ENCODE results near the gene LSG1.
"Not testable (repeated sequence)": the region's sequence is repeated elsewhere in the genome, so short reads cannot be mapped to it uniquely, and the experiment has no call there.

The LSG1 gene

DNA sequence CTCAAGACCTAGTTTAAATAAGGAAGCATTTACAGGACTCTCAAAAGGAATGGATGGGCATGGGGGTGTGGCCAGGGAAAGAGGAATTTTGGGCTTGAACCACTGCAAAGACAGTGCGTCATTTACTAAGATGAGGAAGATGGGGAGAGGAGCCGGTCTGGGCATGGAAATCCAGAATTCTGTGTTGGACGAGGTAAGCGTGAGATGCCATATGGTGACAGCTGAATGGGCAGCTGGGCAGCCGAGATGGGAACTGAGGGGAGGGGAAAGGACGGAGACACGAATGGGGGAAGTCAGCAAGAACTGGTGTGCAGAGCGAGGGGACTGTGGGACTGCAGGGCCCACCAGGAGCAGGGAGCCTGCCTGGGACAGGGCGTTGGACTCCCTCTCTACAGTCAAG lies 63.0 kb downstream of the LSG1 start:
- Histone ChIP-seq H3K4me3 (no peak overlapping the region), H3K9me3 (no peaks in the 10 kb centered on the region), H3K27ac (no peak overlapping the region), H3K36me3 (peaks cover 0 to 6% (median 0%) of the 10 kb centered on the region in 3 donors), H3K4me1 (no peaks in the 10 kb centered on the region), H3K27me3 (no peaks in the 10 kb centered on the region)
- intact Hi-C loops (cut with DNase I; ENCODE audit: low total_unique reads), result loop anchor here (10.0 kb wide), 1 partner anchor 274 kb away; no protein-coding TSS in a partner anchor
- TF ChIP-seq, protein P1, sequence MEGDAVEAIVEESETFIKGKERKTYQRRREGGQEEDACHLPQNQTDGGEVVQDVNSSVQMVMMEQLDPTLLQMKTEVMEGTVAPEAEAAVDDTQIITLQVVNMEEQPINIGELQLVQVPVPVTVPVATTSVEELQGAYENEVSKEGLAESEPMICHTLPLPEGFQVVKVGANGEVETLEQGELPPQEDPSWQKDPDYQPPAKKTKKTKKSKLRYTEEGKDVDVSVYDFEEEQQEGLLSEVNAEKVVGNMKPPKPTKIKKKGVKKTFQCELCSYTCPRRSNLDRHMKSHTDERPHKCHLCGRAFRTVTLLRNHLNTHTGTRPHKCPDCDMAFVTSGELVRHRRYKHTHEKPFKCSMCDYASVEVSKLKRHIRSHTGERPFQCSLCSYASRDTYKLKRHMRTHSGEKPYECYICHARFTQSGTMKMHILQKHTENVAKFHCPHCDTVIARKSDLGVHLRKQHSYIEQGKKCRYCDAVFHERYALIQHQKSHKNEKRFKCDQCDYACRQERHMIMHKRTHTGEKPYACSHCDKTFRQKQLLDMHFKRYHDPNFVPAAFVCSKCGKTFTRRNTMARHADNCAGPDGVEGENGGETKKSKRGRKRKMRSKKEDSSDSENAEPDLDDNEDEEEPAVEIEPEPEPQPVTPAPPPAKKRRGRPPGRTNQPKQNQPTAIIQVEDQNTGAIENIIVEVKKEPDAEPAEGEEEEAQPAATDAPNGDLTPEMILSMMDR (IDR thresholded peaks at IDR 0.05), result no peak
- no peak for DNase-seq

DNA sequence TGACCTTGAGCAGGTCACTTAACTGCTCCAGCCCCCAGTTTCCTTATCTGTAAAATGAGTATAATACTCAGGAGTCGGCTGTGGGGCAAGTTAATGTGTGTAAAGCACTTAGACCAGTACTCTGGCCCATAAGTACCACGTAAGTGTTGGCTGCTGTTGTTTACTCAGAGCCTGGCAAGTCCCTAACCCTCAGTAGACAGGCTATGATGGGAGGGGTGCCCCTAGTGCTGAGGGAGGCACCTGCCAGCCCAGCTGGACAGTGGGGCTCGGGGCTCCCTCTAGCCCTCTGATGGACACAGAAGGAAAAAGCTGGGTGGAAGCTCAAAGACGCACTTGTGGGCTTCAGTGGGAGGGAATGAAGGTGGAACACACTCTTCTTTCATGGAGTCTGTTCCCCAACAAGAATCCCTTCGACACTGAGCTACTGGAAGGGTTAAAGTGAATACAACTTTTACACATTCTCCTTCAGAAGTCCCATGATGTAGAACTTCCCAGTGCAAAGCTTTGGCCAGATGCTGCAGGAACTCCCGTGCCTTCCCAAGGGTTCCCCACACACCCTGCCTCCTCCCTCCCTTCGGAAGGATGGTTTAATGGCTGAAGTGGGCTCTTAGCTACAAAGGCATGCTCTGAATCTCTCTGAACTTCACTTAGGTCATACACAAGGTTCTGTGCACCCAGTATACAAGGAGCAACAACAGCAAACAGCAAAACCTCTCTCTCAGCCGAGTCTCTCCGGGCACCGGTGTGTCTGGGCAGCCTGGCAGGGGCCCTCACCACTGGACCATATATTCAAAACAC lies 64.2 kb downstream of the LSG1 start:
- TF ChIP-seq, protein P1 (IDR thresholded peaks at IDR 0.05), result no peak
- Histone ChIP-seq H3K36me3 (peaks cover 0 to 6% (median 0%) of the 10 kb centered on the region in 3 donors), H3K9me3 (no peaks in the 10 kb centered on the region), H3K27me3 (no peaks in the 10 kb centered on the region), H3K4me3 (no peak overlapping the region), H3K4me1 (no peaks in the 10 kb centered on the region), H3K27ac (no peak overlapping the region)
- intact Hi-C loops (cut with DNase I; ENCODE audit: low total_unique reads), result loop anchor here (10.0 kb wide), 1 partner anchor 273 kb away; no protein-coding TSS in a partner anchor
- DNase-seq, result no peak

DNA sequence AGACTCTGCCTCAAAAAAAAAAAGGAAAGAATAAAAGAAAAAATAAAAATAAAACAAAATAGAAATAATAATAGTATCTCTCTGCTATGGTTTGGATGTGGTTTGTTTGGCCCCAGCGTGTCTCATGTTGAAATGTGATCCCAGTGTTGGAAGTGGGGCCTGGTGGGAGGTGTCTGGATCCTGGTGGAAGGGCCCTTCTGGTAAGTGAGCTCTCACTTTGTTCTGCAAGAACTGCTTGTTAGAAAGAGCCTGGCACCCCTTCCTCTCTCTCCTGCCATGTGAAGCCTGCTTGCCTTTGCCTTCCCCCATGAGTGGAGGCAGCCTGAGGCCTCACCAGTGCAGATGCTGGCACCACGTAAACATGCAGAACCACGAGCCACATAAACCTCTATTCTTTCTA lies 65.0 kb downstream of the LSG1 start:
- Histone ChIP-seq H3K36me3 (peaks cover 0 to 6% (median 0%) of the 10 kb centered on the region in 3 donors), H3K27me3 (no peaks in the 10 kb centered on the region), H3K4me3 (no peak overlapping the region), H3K9me3 (no peaks in the 10 kb centered on the region), H3K27ac (no peak overlapping the region), H3K4me1 (no peaks in the 10 kb centered on the region)
- intact Hi-C loops (cut with DNase I; ENCODE audit: low total_unique reads), result loop anchor here (10.0 kb wide), 1 partner anchor 272 kb away; no protein-coding TSS in a partner anchor
- TF ChIP-seq, protein P1 (IDR thresholded peaks at IDR 0.05), result no peak
- no peak for DNase-seq

DNA sequence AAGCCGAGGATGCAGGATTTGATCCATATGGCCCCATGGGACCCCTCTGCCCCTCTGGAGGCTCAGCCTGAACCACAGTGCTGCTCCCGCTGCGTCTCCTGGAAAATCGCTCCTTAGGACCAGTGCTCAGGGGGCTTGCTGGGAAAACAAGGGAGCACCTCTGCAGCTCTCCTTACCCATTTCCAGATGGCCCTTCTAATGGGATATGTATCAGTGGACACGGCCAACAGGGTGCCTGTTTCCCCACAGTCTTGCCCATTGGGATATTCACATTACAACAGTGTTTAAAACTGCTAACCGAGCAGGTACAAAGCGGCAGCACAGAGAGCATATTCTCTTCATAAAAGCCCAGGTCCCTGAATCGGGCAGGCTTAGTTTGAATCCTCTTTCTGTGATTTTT lies 65.8 kb downstream of the LSG1 start:
- no peak overlapping the region for H3K27ac ChIP-seq
- TF ChIP-seq, protein P1 (IDR thresholded peaks at IDR 0.05), result no peak
- peaks cover 0 to 6% (median 0%) of the 10 kb centered on the region in 3 donors for H3K36me3 ChIP-seq
- H3K27me3 ChIP-seq, result no peaks in the 10 kb centered on the region
- no peaks in the 10 kb centered on the region for H3K9me3 ChIP-seq
- H3K4me3 ChIP-seq, result no peak overlapping the region
- intact Hi-C loops (cut with DNase I; ENCODE audit: low total_unique reads), result loop anchor here (10.0 kb wide), 1 partner anchor 271 kb away; no protein-coding TSS in a partner anchor
- no peak for DNase-seq
- H3K4me1 ChIP-seq, result no peaks in the 10 kb centered on the region

DNA sequence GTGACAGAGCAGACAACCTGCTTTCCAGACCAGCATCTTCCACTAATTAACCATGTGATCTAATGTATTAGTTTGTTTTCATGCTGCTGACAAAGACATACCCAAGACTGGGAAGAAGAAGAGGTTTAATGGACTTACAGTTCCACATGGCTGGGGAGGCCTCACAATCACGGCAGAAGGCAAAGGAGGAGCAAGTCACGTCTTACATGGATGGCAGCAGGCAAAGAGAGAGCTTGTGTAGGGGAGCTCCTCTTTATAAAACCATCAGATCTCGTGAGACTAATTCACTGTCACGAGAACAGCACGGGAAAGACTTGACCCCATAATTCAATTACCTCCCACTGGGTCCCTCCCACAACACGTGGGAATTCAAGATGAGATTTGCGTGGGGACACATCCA lies 66.7 kb downstream of the LSG1 start:
- not testable (repeated sequence) for H3K4me1 ChIP-seq, H3K9me3 ChIP-seq, DNase-seq, H3K36me3 ChIP-seq, H3K27ac ChIP-seq, H3K27me3 ChIP-seq, H3K4me3 ChIP-seq
- intact Hi-C loops (cut with DNase I; ENCODE audit: low total_unique reads), result loop anchor here (10.0 kb wide), 1 partner anchor 271 kb away; no protein-coding TSS in a partner anchor

DNA sequence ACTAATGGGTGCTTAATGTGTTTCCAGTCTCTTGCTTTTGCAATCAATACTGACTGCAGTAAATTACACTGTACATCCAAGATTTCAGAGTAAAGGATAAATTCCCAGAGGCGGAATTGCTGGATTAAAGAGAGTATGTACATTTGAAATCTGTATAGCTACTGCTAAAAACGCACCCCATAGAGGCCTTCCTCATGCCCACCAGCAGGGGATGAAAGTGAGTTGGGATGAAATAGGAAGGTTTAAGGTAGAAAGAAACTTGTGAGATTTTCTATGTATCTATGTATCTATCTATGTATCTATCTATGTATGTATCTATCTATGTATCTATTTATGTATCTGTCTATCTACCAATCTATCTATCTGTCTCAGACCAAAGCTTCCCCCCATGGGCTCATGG lies 67.2 kb downstream of the LSG1 start:
- no peak overlapping the region for H3K4me3 ChIP-seq
- H3K4me1 ChIP-seq, result no peaks in the 10 kb centered on the region
- no peak for DNase-seq
- peaks cover 0 to 6% (median 0%) of the 10 kb centered on the region in 3 donors for H3K36me3 ChIP-seq
- H3K9me3 ChIP-seq, result no peaks in the 10 kb centered on the region
- intact Hi-C loops (cut with DNase I; ENCODE audit: low total_unique reads), result loop anchor here (10.0 kb wide), 1 partner anchor 270 kb away; no protein-coding TSS in a partner anchor
- TF ChIP-seq, protein P1 (IDR thresholded peaks at IDR 0.05), result no peak
- no peak overlapping the region for H3K27ac ChIP-seq
- no peaks in the 10 kb centered on the region for H3K27me3 ChIP-seq

Measured in tibial artery (tissue), 4 donors.